Fibroblast of skin of abdomen (primary cell): Measurements from ENCODE around the gene ANK3.
"Not testable (repeated sequence)": the region's sequence is repeated elsewhere in the genome, so short reads cannot be mapped to it uniquely, and the experiment has no call there.

ENCODE experiments used
- DNase-seq: peaks from one replicate; pipeline ENCODE4 v3.0.0-alpha.2; 2013

ANK3 gene

GRCh38 chr10:60303778-60304177 lies 85.9 kb downstream of the ANK3 start:
- no peak for DNase-seq

- DNase-seq: peak; percentile 47
Observed at GRCh38 chr10:60299961-60300883, 89.5 kb downstream of the ANK3 start.

GRCh38 chr10:60299390-60299778 lies 90.3 kb downstream of the ANK3 start:
- DNase-seq: no peak

- no peak for DNase-seq
Observed at GRCh38 chr10:60298408-60299389, 91.0 kb downstream of the ANK3 start.

GRCh38 chr10:60296073-60296472 lies 93.6 kb downstream of the ANK3 start:
- no peak for DNase-seq

GRCh38 chr10:60295028-60295937 lies 94.4 kb downstream of the ANK3 start:
- no peak for DNase-seq

- DNase-seq: no peak
Observed at GRCh38 chr10:60293581-60294175, 96.0 kb downstream of the ANK3 start.

- no peak for DNase-seq
Observed at GRCh38 chr10:60292998-60293397, 96.7 kb downstream of the ANK3 start.

GRCh38 chr10:60292536-60292935 lies 97.1 kb downstream of the ANK3 start:
- not testable (repeated sequence) for DNase-seq

GRCh38 chr10:60291344-60291930 lies 98.2 kb downstream of the ANK3 start:
- DNase-seq: no peak

GRCh38 chr10:60290558-60290957 lies 99.1 kb downstream of the ANK3 start:
- no peak for DNase-seq

GRCh38 chr10:60289800-60290199 lies 99.9 kb downstream of the ANK3 start:
- DNase-seq: no peak

GRCh38 chr10:60288256-60288655 lies 101.4 kb downstream of the ANK3 start:
- no peak for DNase-seq

- DNase-seq: no peak
Observed at GRCh38 chr10:60286559-60286958, 103.1 kb downstream of the ANK3 start.

- DNase-seq: no peak
Observed at GRCh38 chr10:60283397-60283796, 106.3 kb downstream of the ANK3 start.

GRCh38 chr10:60282771-60283353 lies 106.8 kb downstream of the ANK3 start:
- peak; percentile 76 for DNase-seq

- no peak for DNase-seq
Observed at GRCh38 chr10:60281792-60282353, 107.8 kb downstream of the ANK3 start.

GRCh38 chr10:60281331-60281730 lies 108.3 kb downstream of the ANK3 start:
- no peak for DNase-seq

GRCh38 chr10:60280475-60280874 lies 109.2 kb downstream of the ANK3 start:
- no peak for DNase-seq

GRCh38 chr10:60277656-60278055 lies 112.0 kb downstream of the ANK3 start:
- peak; percentile 26 for DNase-seq

- DNase-seq: no peak
Observed at GRCh38 chr10:60276232-60276631, 113.4 kb downstream of the ANK3 start.
